ENCODE results near the gene KRTAP23-1. TPM values are rescaled to one million over a fixed set of nuclear protein-coding genes. Genes with fewer than 3 reads are reported as not detected.
A peak's percentile ranks its signal among the peaks of the same experiment; 100 is the strongest.

Gene KRTAP23-1
- total RNA-seq, 1 experiment from 2014 or later = not detected

DNA sequence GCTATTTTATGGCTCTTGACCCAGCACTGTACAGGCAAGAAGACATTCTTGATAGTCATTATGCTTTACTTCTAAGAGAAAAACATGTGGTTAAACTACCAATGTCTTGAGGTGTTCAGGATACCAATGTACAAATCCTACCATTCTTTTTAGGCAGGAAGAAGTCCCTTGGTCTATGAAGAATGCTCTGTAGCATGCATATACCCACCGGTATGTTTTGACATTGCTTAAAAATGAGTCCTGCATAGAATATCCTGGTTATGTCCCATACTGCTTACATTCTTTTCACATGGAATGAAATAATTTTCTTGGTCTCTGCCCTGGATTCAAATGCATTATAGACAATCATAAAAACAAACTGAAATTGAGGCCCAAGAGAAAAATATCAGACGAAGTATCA is 15.7 kb downstream of the KRTAP23-1 start:
- no peaks in the 10 kb centered on the region for H3K36me3 Mint-ChIP-seq (ENCODE audit: insufficient read depth, unreplicated experiment)
- ChIA-PET CTCF (interaction anchor here (0.6 to 2.2 kb wide), 2 partner anchors 9 to 282 kb away, joined by 3 to 6 read pairs; no protein-coding TSS in a partner anchor), POLR2A (no interaction called here)
- TF ChIP-seq, protein P1, sequence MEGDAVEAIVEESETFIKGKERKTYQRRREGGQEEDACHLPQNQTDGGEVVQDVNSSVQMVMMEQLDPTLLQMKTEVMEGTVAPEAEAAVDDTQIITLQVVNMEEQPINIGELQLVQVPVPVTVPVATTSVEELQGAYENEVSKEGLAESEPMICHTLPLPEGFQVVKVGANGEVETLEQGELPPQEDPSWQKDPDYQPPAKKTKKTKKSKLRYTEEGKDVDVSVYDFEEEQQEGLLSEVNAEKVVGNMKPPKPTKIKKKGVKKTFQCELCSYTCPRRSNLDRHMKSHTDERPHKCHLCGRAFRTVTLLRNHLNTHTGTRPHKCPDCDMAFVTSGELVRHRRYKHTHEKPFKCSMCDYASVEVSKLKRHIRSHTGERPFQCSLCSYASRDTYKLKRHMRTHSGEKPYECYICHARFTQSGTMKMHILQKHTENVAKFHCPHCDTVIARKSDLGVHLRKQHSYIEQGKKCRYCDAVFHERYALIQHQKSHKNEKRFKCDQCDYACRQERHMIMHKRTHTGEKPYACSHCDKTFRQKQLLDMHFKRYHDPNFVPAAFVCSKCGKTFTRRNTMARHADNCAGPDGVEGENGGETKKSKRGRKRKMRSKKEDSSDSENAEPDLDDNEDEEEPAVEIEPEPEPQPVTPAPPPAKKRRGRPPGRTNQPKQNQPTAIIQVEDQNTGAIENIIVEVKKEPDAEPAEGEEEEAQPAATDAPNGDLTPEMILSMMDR (IDR thresholded peaks at IDR 0.05; ENCODE audit: unreplicated experiment) = no peak
- H3K4me1 Mint-ChIP-seq (ENCODE audit: insufficient read depth, unreplicated experiment) = peaks cover 21% of the 10 kb centered on the region
- DNase-seq (ENCODE audit: unreplicated experiment) = no peak
- intact Hi-C loops (cut with micrococcal nuclease) = no loop called here
- no peaks in the 10 kb centered on the region for H3K27me3 Mint-ChIP-seq (ENCODE audit: insufficient read depth, unreplicated experiment)
- BruUV-seq (replicated peaks) = no TSS peak
- H3K27ac Mint-ChIP-seq (ENCODE audit: low read depth, unreplicated experiment) = no peak overlapping the region
- H3K4me3 Mint-ChIP-seq (ENCODE audit: unreplicated experiment) = no peak overlapping the region
- no peaks in the 10 kb centered on the region for H3K9me3 Mint-ChIP-seq (ENCODE audit: unreplicated experiment)

DNA sequence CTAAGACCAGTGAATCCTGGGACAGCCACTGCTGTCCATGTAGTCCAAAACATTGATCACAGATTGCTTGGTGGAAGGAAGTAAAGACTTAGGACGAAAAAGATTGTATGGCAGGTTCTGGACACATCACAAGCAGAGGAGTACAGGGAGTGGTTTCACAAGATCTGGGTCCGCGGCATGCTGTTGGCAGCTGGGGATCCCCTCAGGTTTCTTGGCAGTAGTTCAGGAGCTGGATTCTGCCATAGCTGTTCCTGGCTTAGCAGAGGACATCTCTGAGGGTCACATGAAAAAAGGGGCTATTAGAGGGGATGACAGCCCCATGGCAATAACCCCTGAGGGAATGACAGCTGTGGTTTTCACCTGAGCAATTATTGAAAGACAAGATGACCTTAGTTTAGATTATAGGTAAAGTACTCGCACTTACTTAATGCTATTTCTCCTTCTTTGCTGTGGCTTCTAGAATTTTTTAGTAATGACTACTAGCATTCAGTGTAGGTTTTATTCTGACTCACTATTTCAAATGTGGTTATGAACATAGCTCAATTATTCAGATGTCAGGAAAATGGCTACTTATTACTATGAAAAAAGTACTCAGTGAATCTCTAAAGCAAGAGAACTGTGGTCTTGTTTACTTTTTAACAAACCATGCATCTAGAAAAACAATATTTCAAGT is 19.1 kb downstream of the KRTAP23-1 start:
- BruUV-seq (replicated peaks) = no TSS peak
- no peaks in the 10 kb centered on the region for H3K36me3 Mint-ChIP-seq (ENCODE audit: insufficient read depth, unreplicated experiment)
- CTCF ChIA-PET = interaction anchor here (0.6 to 2.3 kb wide), 8 partner anchors 11 to 853 kb away, joined by 3 to 16 read pairs (median 4); no protein-coding TSS in a partner anchor
- TF ChIP-seq, protein P1 (IDR thresholded peaks at IDR 0.05; ENCODE audit: unreplicated experiment) = no peak
- POLR2A ChIA-PET = no interaction called here
- no peaks in the 10 kb centered on the region for H3K9me3 Mint-ChIP-seq (ENCODE audit: unreplicated experiment)
- intact Hi-C loops (cut with micrococcal nuclease) = no loop called here
- DNase-seq (ENCODE audit: unreplicated experiment) = peak; percentile 47
- H3K27me3 Mint-ChIP-seq (ENCODE audit: insufficient read depth, unreplicated experiment) = peaks cover 7% of the 10 kb centered on the region
- H3K4me1 Mint-ChIP-seq (ENCODE audit: insufficient read depth, unreplicated experiment) = peaks cover 8% of the 10 kb centered on the region
- no peak overlapping the region for H3K27ac Mint-ChIP-seq (ENCODE audit: low read depth, unreplicated experiment)
- H3K4me3 Mint-ChIP-seq (ENCODE audit: unreplicated experiment) = peak overlapping the region; percentile 48

DNA sequence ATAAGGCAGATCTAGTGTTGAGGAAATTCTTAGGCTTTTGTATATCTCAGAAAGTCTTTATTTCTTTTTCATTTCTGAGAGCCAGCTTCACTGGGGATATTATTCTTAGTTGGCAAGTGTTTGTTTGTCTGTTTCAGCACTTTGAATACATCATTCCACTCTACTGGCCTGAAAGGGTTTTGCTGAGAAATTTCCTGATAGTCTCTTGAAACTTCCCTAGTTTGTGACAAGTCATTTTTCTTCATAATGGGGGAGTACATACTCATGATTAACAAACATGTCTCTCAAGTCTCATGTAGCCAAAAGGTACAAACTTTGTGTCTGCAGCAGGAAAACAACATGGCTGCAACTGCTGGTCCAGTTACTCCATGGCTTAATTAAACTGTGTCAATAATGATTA is 22.0 kb downstream of the KRTAP23-1 start:
- peaks cover 8% of the 10 kb centered on the region for H3K4me1 Mint-ChIP-seq (ENCODE audit: insufficient read depth, unreplicated experiment)
- TF ChIP-seq, protein P1 (IDR thresholded peaks at IDR 0.05; ENCODE audit: unreplicated experiment) = no peak
- intact Hi-C loops (cut with micrococcal nuclease) = no loop called here
- no TSS peak for BruUV-seq (replicated peaks)
- ChIA-PET POLR2A (no interaction called here), CTCF (interaction anchor here (1.3 kb wide), 1 partner anchor 13 kb away, joined by 3 read pairs; no protein-coding TSS in a partner anchor)
- no peaks in the 10 kb centered on the region for H3K36me3 Mint-ChIP-seq (ENCODE audit: insufficient read depth, unreplicated experiment)
- no peak for DNase-seq (ENCODE audit: unreplicated experiment)
- H3K4me3 Mint-ChIP-seq (ENCODE audit: unreplicated experiment) = no peak overlapping the region
- H3K27ac Mint-ChIP-seq (ENCODE audit: low read depth, unreplicated experiment) = no peak overlapping the region
- H3K9me3 Mint-ChIP-seq (ENCODE audit: unreplicated experiment) = no peaks in the 10 kb centered on the region
- peaks cover 26% of the 10 kb centered on the region for H3K27me3 Mint-ChIP-seq (ENCODE audit: insufficient read depth, unreplicated experiment)

DNA sequence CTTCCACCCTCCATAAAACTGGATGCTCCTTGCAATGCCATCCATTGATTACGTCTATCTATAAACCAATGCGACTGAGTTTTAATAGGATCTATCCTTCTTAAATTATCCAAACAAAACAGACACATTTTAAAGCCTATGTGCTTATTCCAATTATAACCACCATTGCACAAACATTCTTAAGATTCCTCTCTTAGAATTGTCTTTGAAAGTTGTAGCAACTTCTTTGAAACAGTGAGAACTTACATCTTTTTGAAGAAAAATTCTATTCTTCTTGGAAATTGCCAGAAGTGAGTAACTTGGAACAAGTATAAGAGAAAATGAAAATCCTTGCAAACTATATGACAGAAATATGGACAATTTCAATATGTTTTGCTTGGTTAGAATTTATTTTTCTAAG is 28.2 kb downstream of the KRTAP23-1 start, which contains the start of gene KRTAP26-1:
TSS of gene KRTAP26-1 (minus strand) at position 101 of the 400 bp plus-strand sequence. CDS start 280 bp downstream, outside the sequence.
- no peak within 1 kb of the TSS for H3K4me3 Mint-ChIP-seq (ENCODE audit: unreplicated experiment)
- ChIA-PET CTCF (interaction anchor here (0.6 kb wide), 1 partner anchor 288 kb away, joined by 3 read pairs; no protein-coding TSS in a partner anchor), POLR2A (no interaction called here)
- H3K36me3 Mint-ChIP-seq (ENCODE audit: insufficient read depth, unreplicated experiment) = no peaks in the 10 kb centered on the region
- no peaks in the 10 kb centered on the region for H3K4me1 Mint-ChIP-seq (ENCODE audit: insufficient read depth, unreplicated experiment)
- BruUV-seq (replicated peaks) = no TSS peak
- intact Hi-C loops (cut with micrococcal nuclease) = no loop called here
- DNase-seq (ENCODE audit: unreplicated experiment) = no peak
- H3K27me3 Mint-ChIP-seq (ENCODE audit: insufficient read depth, unreplicated experiment) = peaks cover 61% of the 10 kb centered on the region
- no peak within 1 kb of the TSS for H3K27ac Mint-ChIP-seq (ENCODE audit: low read depth, unreplicated experiment)
- H3K9me3 Mint-ChIP-seq (ENCODE audit: unreplicated experiment) = no peaks in the 10 kb centered on the region
- TF ChIP-seq, protein P1 (IDR thresholded peaks at IDR 0.05; ENCODE audit: unreplicated experiment) = no peak
